GM21717 (cell line): ENCODE data around the gene SRSF5.
"Not testable (repeated sequence)": the region's sequence is repeated elsewhere in the genome, so short reads cannot be mapped to it uniquely, and the experiment has no call there.

Experiments
- ATAC-seq: cut with Tn5 transposase; IDR thresholded peaks from one replicate; pipeline ENCODE4 v1.9.1; 2021; ENCODE audit warnings: mild to moderate bottlenecking, moderate library complexity; ENCODE audit not compliant: unreplicated experiment

SRSF5 gene

GRCh38 chr14:69804902-69805301, 38.0 kb downstream of the SRSF5 start:
- ATAC-seq: no peak

- ATAC-seq: no peak
These were observed 40.2 kb downstream of the SRSF5 start for GRCh38 chr14:69807192-69807591.

GRCh38 chr14:69808919-69809808, 42.2 kb downstream of the SRSF5 start:
- no peak for ATAC-seq

- no peak for ATAC-seq
These were observed 44.4 kb downstream of the SRSF5 start for GRCh38 chr14:69811227-69811867.

GRCh38 chr14:69811868-69812252, 44.9 kb downstream of the SRSF5 start:
- ATAC-seq: no peak

GRCh38 chr14:69812711-69813110, 45.8 kb downstream of the SRSF5 start:
- no peak for ATAC-seq

- ATAC-seq: not testable (repeated sequence)
These were observed 46.4 kb downstream of the SRSF5 start for GRCh38 chr14:69813346-69813745.

- ATAC-seq: no peak
These were observed 47.5 kb downstream of the SRSF5 start for GRCh38 chr14:69814397-69814796.

- no peak for ATAC-seq
These were observed 48.6 kb downstream of the SRSF5 start for GRCh38 chr14:69815556-69815955.

- no peak for ATAC-seq
These were observed 49.3 kb downstream of the SRSF5 start for GRCh38 chr14:69816216-69816615.

GRCh38 chr14:69818758-69819191, 51.8 kb downstream of the SRSF5 start:
- ATAC-seq: no peak

- ATAC-seq: no peak
These were observed 52.7 kb downstream of the SRSF5 start for GRCh38 chr14:69819607-69820006.

GRCh38 chr14:69820991-69821390, 54.0 kb downstream of the SRSF5 start:
- ATAC-seq: no peak
